Liver (tissue), 9 donors: ENCODE measurements around the gene TSPOAP1. TPM values are rescaled to one million over a fixed set of nuclear protein-coding genes. Genes with fewer than 3 reads are reported as not detected.

Experiments
- DNase-seq: peaks from one replicate; pipeline ENCODE4 v3.0.0-alpha.2; 2017; ENCODE audit warnings: low spot score
- H3K27ac ChIP-seq, 2 donors: one replicate each; pipeline ENCODE4 v1.7.0; 2013; ENCODE audit warnings: inconsistent platforms in 2 of 2, low read length in 2 of 2, control low read depth in 1 of 2, low read depth in 1 of 2, mild to moderate bottlenecking in 1 of 2
- H3K27me3 ChIP-seq, 4 donors: one replicate each; pipeline versions ENCODE4 v1.6.1 to v1.7.0; 2013; ENCODE audit warnings: low read length in 3 of 4, inconsistent platforms in 1 of 4, mild to moderate bottlenecking in 1 of 4, moderate library complexity in 1 of 4; ENCODE audit not compliant: control insufficient read depth in 4 of 4, insufficient read depth in 4 of 4
- H3K36me3 ChIP-seq, 4 donors: one replicate each; pipeline versions ENCODE4 v1.6.1 to v1.7.0; 2013; ENCODE audit warnings: low read length in 3 of 4, mild to moderate bottlenecking in 3 of 4, low read depth in 1 of 4, moderate library complexity in 1 of 4; ENCODE audit not compliant: control insufficient read depth in 4 of 4, insufficient read depth in 3 of 4
- H3K4me1 ChIP-seq, 4 donors: one replicate each; pipeline versions ENCODE4 v1.6.1 to v1.7.0; 2013; ENCODE audit warnings: low read length in 3 of 4, mild to moderate bottlenecking in 3 of 4, moderate library complexity in 1 of 4; ENCODE audit not compliant: control insufficient read depth in 4 of 4, insufficient read depth in 4 of 4
- H3K4me3 ChIP-seq, 3 donors: one replicate each; pipeline versions ENCODE4 v1.6.1 to v1.7.0; 2013; ENCODE audit warnings: low read length in 3 of 3, control low read depth in 1 of 3, low read depth in 1 of 3, mild to moderate bottlenecking in 1 of 3
- H3K9ac ChIP-seq, 2 donors: one replicate each; pipeline ENCODE4 v1.7.0; 2013; ENCODE audit warnings: low read length in 2 of 2, mild to moderate bottlenecking in 2 of 2, moderate library complexity in 2 of 2, control low read depth in 1 of 2, low read depth in 1 of 2
- H3K9me3 ChIP-seq, 4 donors: one replicate each; pipeline versions ENCODE4 v1.6.1 to v1.7.0; 2013; ENCODE audit warnings: low read length in 3 of 4; ENCODE audit not compliant: control insufficient read depth in 4 of 4
- CTCF ChIP-seq: fragments of 150-350 bp; IDR thresholded peaks from 2 replicates; pipeline ENCODE4 v1.5.1; 2017; ENCODE audit warnings: improper control_type of control experiment, low read depth, low read length; ENCODE audit not compliant: missing input control
- EGR1 ChIP-seq, 2 donors: IDR thresholded peaks; 2 replicates each; pipeline ENCODE4 v1.6.1; 2016 to 2018; ENCODE audit warnings: antibody characterized with exemption in 2 of 2, low read depth in 2 of 2
- FOXA1 ChIP-seq: IDR thresholded peaks from 2 replicates; pipeline ENCODE4 v1.6.1; 2016; ENCODE audit warnings: antibody characterized with exemption
- FOXA2 ChIP-seq: IDR thresholded peaks from 2 replicates; pipeline ENCODE4 v1.6.1; 2016; ENCODE audit warnings: antibody characterized with exemption
- GABPA ChIP-seq, 2 donors: IDR thresholded peaks in 1 of 2; conservative IDR thresholded peaks in 1 of 2; 2 replicates each; pipeline ENCODE4 v1.6.1; 2016; ENCODE audit warnings: antibody characterized with exemption in 2 of 2, mild to moderate bottlenecking in 1 of 2, moderate library complexity in 1 of 2
- HNF4A ChIP-seq, 2 donors: conservative IDR thresholded peaks; 2 replicates each; pipeline ENCODE4 v1.6.1; 2016; ENCODE audit warnings: antibody characterized with exemption in 2 of 2, mild to moderate bottlenecking in 2 of 2
- JUND ChIP-seq, 2 donors: IDR thresholded peaks; 2 replicates each; pipeline ENCODE4 v1.6.1; 2016; ENCODE audit warnings: antibody characterized with exemption in 2 of 2
- MAX ChIP-seq: IDR thresholded peaks from 2 replicates; pipeline ENCODE4 v1.6.1; 2016; ENCODE audit warnings: antibody characterized with exemption
- NR2F2 ChIP-seq: IDR thresholded peaks from 2 replicates; pipeline ENCODE4 v1.6.1; 2016; ENCODE audit warnings: antibody characterized with exemption
- RAD21 ChIP-seq, 2 donors: IDR thresholded peaks; 2 replicates each; pipeline ENCODE4 v1.6.1; 2016; ENCODE audit warnings: antibody characterized with exemption in 2 of 2, mild to moderate bottlenecking in 2 of 2
- SP1 ChIP-seq: IDR thresholded peaks from 2 replicates; pipeline ENCODE4 v1.6.1; 2018; ENCODE audit warnings: antibody characterized with exemption, mild to moderate bottlenecking
- TAF1 ChIP-seq: conservative IDR thresholded peaks from 2 replicates; pipeline ENCODE4 v1.6.1; 2016; ENCODE audit warnings: antibody characterized with exemption, mild to moderate bottlenecking
- YY1 ChIP-seq: IDR thresholded peaks from 2 replicates; pipeline ENCODE4 v1.6.1; 2016; ENCODE audit warnings: antibody characterized with exemption, mild to moderate bottlenecking
- ZBTB33 ChIP-seq: IDR thresholded peaks from 2 replicates; pipeline ENCODE4 v1.6.1; 2016; ENCODE audit warnings: antibody characterized with exemption
- WGBS: extraction: QIAGEN DNeasy Blood & Tissue Kit; methylation state at CpG from one replicate; pipeline ENCODE4 v1.1.7; 2013; 5-methylcytosine and 5-hydroxymethylcytosine counted together
- polyA plus RNA-seq, 2 donors: library from polyadenylated mRNA; stranded (reverse) in 1 of 2; unstranded in 1 of 2; fragments of 200-250 nt in 1 of 2; fragments of >200 nt in 1 of 2; fragmentation: Nextera tagmentation in 1 of 2; extraction: Ambion mirVana in 1 of 2; gene quantifications; one replicate each; pipeline versions ENCODE4 v1.2.1 to v1.2.3, GENCODE V29; 2013 to 2015
- total RNA-seq, 2 donors: library from RNA; depleted of rRNA; stranded (reverse); fragments of >200 nt; gene quantifications; one replicate each; pipeline ENCODE4 v1.2.3, GENCODE V29; 2014
- donor health status: healthy.
- donor health status: healthy.
- donor health status: healthy.
- donor health status: healthy.
- donor health status: healthy.

The TSPOAP1 gene
- total and polyA plus RNA-seq, 4 donors: 1.5 to 4.6 (median 2.6) TPM

DNA sequence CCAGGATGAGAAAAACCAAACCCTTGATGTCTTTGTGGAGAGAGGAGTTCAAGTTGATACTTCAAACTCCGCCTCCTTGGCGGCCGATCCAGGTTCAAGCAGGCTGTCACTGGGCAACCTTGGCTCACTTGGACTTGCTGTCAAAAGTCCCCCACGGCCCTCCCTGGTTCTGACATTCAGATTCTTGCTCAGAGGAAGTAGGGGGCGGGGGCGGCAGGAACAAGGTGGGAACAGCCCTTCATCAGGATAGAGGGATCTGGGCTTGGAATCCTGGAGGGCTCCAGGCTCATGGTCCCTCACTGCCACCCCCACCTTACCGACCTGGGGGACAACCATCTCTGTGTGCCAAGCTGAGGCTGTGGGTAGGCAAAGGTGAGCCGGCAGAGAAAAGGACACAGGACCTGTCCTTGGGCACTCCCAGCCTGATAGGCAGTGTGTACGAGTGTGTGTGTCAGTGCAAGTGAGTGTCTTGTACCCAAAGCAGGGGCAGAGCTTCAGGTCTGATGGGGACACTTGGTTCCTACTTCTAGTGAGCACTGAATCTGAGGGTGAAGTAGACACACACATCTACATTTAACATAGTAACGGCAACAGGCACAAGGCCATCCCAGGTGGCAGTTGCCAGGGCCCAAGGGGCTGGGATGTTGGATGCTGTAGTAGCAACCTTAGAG is 6.6 kb upstream of the TSPOAP1 start:
- Histone ChIP-seq H3K4me3 (no peak overlapping the region), H3K4me1 (peaks cover 0 to 3% (median 0%) of the 10 kb centered on the region in 4 donors), H3K9ac (peak overlapping the region; percentile 32 to 48), H3K27ac (peak overlapping the region; percentile 69 to 85), H3K36me3 (no peaks in the 10 kb centered on the region), H3K9me3 (no peaks in the 10 kb centered on the region), H3K27me3 (no peaks in the 10 kb centered on the region)
- no peak for DNase-seq
- no peak for TF ChIP-seq EGR1 (IDR thresholded peaks at IDR 0.05; ENCODE audit: low read depth in 2 of 2)
- no peak for TF ChIP-seq FOXA2
- no peak for TF ChIP-seq TAF1
- TF ChIP-seq ZBTB33: no peak
- no peak for TF ChIP-seq MAX
- TF ChIP-seq HNF4A (conservative IDR thresholded peaks at IDR 0.05): no peak
- no peak for TF ChIP-seq CTCF
- TF ChIP-seq FOXA1: no peak
- no peak for TF ChIP-seq JUND (IDR thresholded peaks at IDR 0.05)
- TF ChIP-seq NR2F2: no peak
- 64% methylated on average over 10 of the region's 10 CpGs for WGBS

DNA sequence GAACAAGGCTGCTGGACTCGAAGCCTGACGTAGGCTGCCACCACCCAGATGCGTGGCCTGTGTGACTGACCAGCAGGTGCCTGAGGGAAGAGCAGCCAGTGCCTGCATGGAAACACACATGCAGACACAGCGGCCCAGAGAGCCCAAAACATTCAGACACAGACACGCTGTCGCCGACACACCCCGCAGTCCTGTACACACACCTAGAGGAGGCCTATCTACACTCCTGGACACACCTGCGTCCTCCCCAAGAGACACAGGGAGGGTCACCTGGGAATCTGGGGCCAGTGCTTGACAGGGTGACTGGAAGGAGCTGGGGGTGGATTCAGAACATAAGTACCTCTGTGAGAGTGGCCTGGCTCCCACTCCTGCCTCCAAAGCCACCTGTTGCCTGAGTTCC is 6.1 kb upstream of the TSPOAP1 start:
- no peak overlapping the region for H3K4me3 ChIP-seq
- 90% methylated on average over 9 of the region's 9 CpGs for WGBS
- peak overlapping the region in 1 of 2 donors; percentile 32 for H3K9ac ChIP-seq
- H3K27me3 ChIP-seq: no peaks in the 10 kb centered on the region
- H3K9me3 ChIP-seq: no peaks in the 10 kb centered on the region
- H3K36me3 ChIP-seq: no peaks in the 10 kb centered on the region
- H3K4me1 ChIP-seq: peaks cover 0 to 3% (median 0%) of the 10 kb centered on the region in 4 donors
- DNase-seq: no peak
- TF ChIP-seq TAF1 (no peak), FOXA1 (no peak), CTCF (no peak), RAD21 (IDR thresholded peaks at IDR 0.05) (no peak), MAX (no peak), YY1 (no peak), ZBTB33 (no peak), SP1 (no peak), EGR1 (IDR thresholded peaks at IDR 0.05; ENCODE audit: low read depth in 2 of 2) (no peak), HNF4A (conservative IDR thresholded peaks at IDR 0.05) (no peak), GABPA (IDR thresholded peaks at IDR 0.05 in 1 of 2, conservative IDR thresholded peaks at IDR 0.05 in 1 of 2) (no peak)
- peak overlapping the region; percentile 69 to 85 for H3K27ac ChIP-seq
